IMR-90 (cell line): Measurements from ENCODE around the gene MEF2D. TPM values are rescaled to one million over a fixed set of nuclear protein-coding genes. Genes with fewer than 3 reads are reported as not detected.

ENCODE experiments used
- ATAC-seq: fragments of 200-7000 bp; cut with Tn5 transposase; 2 replicates; pipeline ENCODE4 v1.9.1; 2020; ENCODE audit warnings: low read depth, mild to moderate bottlenecking, moderate library complexity
- BruUV-seq: library from RNA; stranded (reverse); fragments of 400-500 nt; replicated peaks from 2 replicates; lab custom pipeline; 2021; lab: Mats Ljungman, UMichigan
- CTCF ChIA-PET: fragments of 300-600 bp; formaldehyde crosslinking; extraction: SDS; loops from one replicate; lab custom pipeline; 2021; ENCODE audit warnings: antibody characterized with exemption; lab: Yijun Ruan, JAX
- POLR2A ChIA-PET: fragments of 300-600 bp; sonication (Branson Sonifier 250); formaldehyde crosslinking; loops from one replicate; lab custom pipeline; 2022; ENCODE audit warnings: antibody characterized with exemption; ENCODE audit not compliant: unreplicated experiment; lab: Charles Lee
- DNase-seq: peaks from one replicate; pipeline ENCODE4 v3.0.0; 2013
- H2AFZ ChIP-seq: replicated peaks from 2 replicates; pipeline ENCODE3; 2013; ENCODE audit warnings: low read length, mild to moderate bottlenecking; ENCODE audit not compliant: poor library complexity
- H2AK5ac ChIP-seq: 2 replicates; pipeline ENCODE4 v1.6.1; 2013; ENCODE audit warnings: low read depth, low read length, inconsistent platforms
- H2AK9ac ChIP-seq: replicated peaks from 2 replicates; pipeline ENCODE3; 2013; ENCODE audit warnings: mild to moderate bottlenecking, low read depth, low read length, moderate library complexity; ENCODE audit not compliant: poor library complexity
- H2BK120ac ChIP-seq: 2 replicates; pipeline ENCODE4 v1.6.1; 2013; ENCODE audit warnings: low read depth, low read length, inconsistent platforms
- H2BK15ac ChIP-seq: 3 replicates; pipeline ENCODE4 v1.6.1; 2013; ENCODE audit warnings: low read depth, low read length, inconsistent platforms
- H2BK20ac ChIP-seq: 2 replicates; pipeline ENCODE4 v1.6.1; 2013; ENCODE audit warnings: low read depth, mild to moderate bottlenecking, inconsistent platforms, low read length, moderate library complexity
- H2BK5ac ChIP-seq: 2 replicates; pipeline ENCODE4 v1.6.1; 2013; ENCODE audit warnings: mild to moderate bottlenecking, low read depth, low read length, inconsistent platforms; ENCODE audit not compliant: poor library complexity, severe bottlenecking
- H3K14ac ChIP-seq: replicated peaks from 2 replicates; pipeline ENCODE4 v1.6.1; 2013; ENCODE audit warnings: low read depth, low read length, inconsistent platforms
- H3K18ac ChIP-seq: 2 replicates; pipeline ENCODE4 v1.6.1; 2013; ENCODE audit warnings: low read depth, low read length, control low read depth
- H3K23ac ChIP-seq: 2 replicates; pipeline ENCODE4 v1.6.1; 2013; ENCODE audit warnings: low read depth, low read length, inconsistent platforms
- H3K27ac ChIP-seq: 2 replicates; pipeline ENCODE4 v1.5.1; 2013; ENCODE audit warnings: mild to moderate bottlenecking, control low read depth, low read length; ENCODE audit not compliant: insufficient read depth
- H3K27me3 ChIP-seq: 2 replicates; pipeline ENCODE4 v1.6.1; 2013; ENCODE audit warnings: low read length; ENCODE audit not compliant: control insufficient read depth, insufficient read depth
- H3K36me3 ChIP-seq: 2 replicates; pipeline ENCODE4 v1.6.1; 2013; ENCODE audit warnings: low read length, mixed read lengths; ENCODE audit not compliant: control insufficient read depth, insufficient read depth
- H3K4ac ChIP-seq: 2 replicates; pipeline ENCODE4 v1.6.1; 2013; ENCODE audit warnings: low read depth, low read length, inconsistent platforms
- H3K4me1 ChIP-seq: 2 replicates; pipeline ENCODE4 v1.6.1; 2013; ENCODE audit warnings: low read length, mixed read lengths; ENCODE audit not compliant: control insufficient read depth, insufficient read depth
- H3K4me2 ChIP-seq: 2 replicates; pipeline ENCODE4 v1.6.1; 2013; ENCODE audit warnings: low read depth, mild to moderate bottlenecking, control low read depth, low read length, moderate library complexity
- H3K4me3 ChIP-seq: 2 replicates; pipeline ENCODE4 v1.5.1; 2013; ENCODE audit warnings: low read depth, mild to moderate bottlenecking, control low read depth, low read length, moderate library complexity; ENCODE audit not compliant: insufficient read depth
- H3K56ac ChIP-seq: 2 replicates; pipeline ENCODE4 v1.6.1; 2013; ENCODE audit warnings: low read length, inconsistent platforms; ENCODE audit not compliant: insufficient read depth; ENCODE audit errors: extremely low read depth
- H3K79me1 ChIP-seq, 2 experiments: 2 replicates each; pipeline ENCODE4 v1.6.1; 2013; ENCODE audit warnings: low read length in 2 of 2, inconsistent platforms in 1 of 2, low read depth in 1 of 2
- H3K9ac ChIP-seq: 2 replicates; pipeline ENCODE4 v1.6.1; 2013; ENCODE audit warnings: low read depth, low read length, control low read depth
- H3K9me1 ChIP-seq: 2 replicates; pipeline ENCODE4 v1.6.1; 2013; ENCODE audit warnings: low read length, inconsistent platforms; ENCODE audit not compliant: insufficient read depth
- H3K9me3 ChIP-seq: 2 replicates; pipeline ENCODE4 v1.6.1; 2013; ENCODE audit warnings: low read length; ENCODE audit not compliant: control insufficient read depth, insufficient read depth
- H4K20me1 ChIP-seq: 2 replicates; pipeline ENCODE4 v1.6.1; 2013; ENCODE audit warnings: low read length, inconsistent platforms; ENCODE audit not compliant: insufficient read depth
- H4K5ac ChIP-seq: 2 replicates; pipeline ENCODE4 v1.6.1; 2013; ENCODE audit warnings: mild to moderate bottlenecking, low read depth, low read length, control low read depth
- H4K8ac ChIP-seq, 2 experiments: 2 replicates each; pipeline ENCODE4 v1.6.1; 2013; ENCODE audit warnings: low read depth in 2 of 2, low read length in 2 of 2, control low read depth in 1 of 2, inconsistent platforms in 1 of 2
- H4K91ac ChIP-seq: 2 replicates; pipeline ENCODE4 v1.6.1; 2013; ENCODE audit warnings: low read depth, low read length, inconsistent platforms; ENCODE audit not compliant: insufficient read depth
- ELK1 ChIP-seq: fragments of 150-350 bp; IDR thresholded peaks from 2 replicates; pipeline ENCODE4 v1.6.1; 2016; ENCODE audit warnings: low read depth, mild to moderate bottlenecking, low read length, moderate library complexity, borderline replicate concordance
- MAZ ChIP-seq: IDR thresholded peaks from 2 replicates; pipeline ENCODE4 v1.6.1; 2012; ENCODE audit warnings: low read depth, mild to moderate bottlenecking, low read length, improper control_type of control experiment, moderate library complexity, borderline replicate concordance
- USF2 ChIP-seq: fragments of 150-350 bp; IDR thresholded peaks from 2 replicates; pipeline ENCODE4 v1.6.1; 2017; ENCODE audit warnings: mild to moderate bottlenecking, antibody characterized with exemption, low read length, low read depth
- WGBS, 2 experiments: methylation state at CpG; one replicate each; pipeline versions ENCODE4 v1.1.5 to v1.1.7; 2013; ENCODE audit warnings: missing lambda C conversion rate in 2 of 2; ENCODE audit not compliant: insufficient read length in 1 of 2; ENCODE audit errors: extremely low coverage in 2 of 2; 5-methylcytosine and 5-hydroxymethylcytosine counted together
- dilution Hi-C: fragments of 300-500 bp; cut with HindIII; formaldehyde crosslinking; loops from one replicate; pipeline ENCODE4 v1.14.3; 2018; ENCODE audit warnings: low sequenced_read_pairs; ENCODE audit not compliant: unreplicated experiment
- in situ Hi-C: fragments of 300-500 bp; cut with MboI; formaldehyde crosslinking; loops from 3 replicates; pipeline ENCODE4 v1.14.3; 2019; ENCODE audit warnings: low sequenced_read_pairs, inconsistent platforms, mixed read lengths
- intact Hi-C: fragments of 100-400 bp; cut with micrococcal nuclease; formaldehyde crosslinking; loops from 2 replicates; pipeline ENCODE4 v1.10.0; 2022
- polyA plus RNA-seq, 3 experiments: library from polyadenylated mRNA; depleted of rRNA; stranded (reverse); fragments of >200 nt; gene quantifications; 2 replicates each; pipeline ENCODE4 v1.2.3, GENCODE V29; 2012; ENCODE audit warnings: low replicate concordance in 1 of 3
- total RNA-seq: library from RNA; depleted of rRNA; stranded (reverse); fragments of >200 nt; gene quantifications from 2 replicates; pipeline ENCODE4 v1.2.3, GENCODE V29; 2012

MEF2D gene
- total and polyA plus RNA-seq, 2 of the 4 experiments (the other 2 are of a cell fraction), result 2.9 to 20.0 TPM

- 0 out of 2 replicates have a peak, but pooled peaks cover 3% of the 10 kb centered on the region for H3K9me1 ChIP-seq
- intact Hi-C loops (no loop called here), in situ Hi-C loops (no loop called here), dilution Hi-C loops (no loop called here)
- H3K9me3 ChIP-seq, result no peaks in the 10 kb centered on the region
- no CpG with 5 or more reads among the region's 9 CpGs for WGBS, 2 experiments
- H2AK5ac ChIP-seq, result no peak overlapping the region
- H2AFZ ChIP-seq, result no peak overlapping the region
- BruUV-seq, result no TSS peak
- no peaks in the 10 kb centered on the region for H4K20me1 ChIP-seq
- no peak overlapping the region for H3K56ac ChIP-seq
- no peak overlapping the region for H3K4ac ChIP-seq
- no peak overlapping the region for H2BK15ac ChIP-seq
- H2AK9ac ChIP-seq, result no peak overlapping the region
- H2BK5ac ChIP-seq, result no peak overlapping the region
- no peak overlapping the region for H4K91ac ChIP-seq
- no peak overlapping the region for H2BK20ac ChIP-seq
- H3K27me3 ChIP-seq, result no peaks in the 10 kb centered on the region
- 0 out of 4 replicates have a peak, but pooled peaks cover 0 to 2% of the 10 kb centered on the region in 2 experiments for H3K79me1 ChIP-seq
- H4K5ac ChIP-seq, result no peak overlapping the region
- no peak overlapping the region for H3K27ac ChIP-seq
- peaks cover 34% of the 10 kb centered on the region for H3K36me3 ChIP-seq
- DNase-seq (no peak), ATAC-seq (no peak)
- no peak overlapping the region for H3K9ac ChIP-seq
- no peak overlapping the region for H4K8ac ChIP-seq
- no peak overlapping the region for H3K14ac ChIP-seq
- ChIA-PET POLR2A (no interaction called here), CTCF (no interaction called here)
- no peaks in the 10 kb centered on the region for H3K4me1 ChIP-seq
- TF ChIP-seq USF2 (no peak), ELK1 (no peak), MAZ (no peak)
- no peak overlapping the region for H3K23ac ChIP-seq
- H2BK120ac ChIP-seq, result no peak overlapping the region
- no peak overlapping the region for H3K4me2 ChIP-seq
- no peak overlapping the region for H3K4me3 ChIP-seq
- no peak overlapping the region for H3K18ac ChIP-seq
Observed at GRCh38 chr1:156537027-156537426, 36.5 kb upstream of the MEF2D start.
